ENCODE data around the gene BMP8A.
"Not testable (repeated sequence)": the region's sequence is repeated elsewhere in the genome, so short reads cannot be mapped to it uniquely, and the experiment has no call there.

- TF ChIP-seq TAF1 (IDR thresholded peaks at IDR 0.05; ENCODE audit: borderline replicate concordance, low read depth, low read length); POLR2A (IDR thresholded peaks at IDR 0.05; ENCODE audit: low read depth, low read length); POLR2AphosphoS5 (IDR thresholded peaks at IDR 0.05; ENCODE audit: low read depth, low read length): not testable (repeated sequence)
These were observed 24.0 kb downstream of the BMP8A start for GRCh38 chr1:39515131-39516086.

Measured in GM12892 (cell line).